WI38 (cell line): Measurements from ENCODE around the gene TANC1.

Source experiments
- H3K4me3 ChIP-seq: 2 replicates; pipeline ENCODE4 v1.5.1; 2011; ENCODE audit warnings: low read depth, mild to moderate bottlenecking, control low read depth, low read length
- TF ChIP-seq, protein P1 (sequence below): IDR thresholded peaks from 2 replicates; pipeline ENCODE4 v1.5.1; 2012; ENCODE audit warnings: low read depth, mild to moderate bottlenecking, control low read depth, low read length

Gene TANC1

DNA sequence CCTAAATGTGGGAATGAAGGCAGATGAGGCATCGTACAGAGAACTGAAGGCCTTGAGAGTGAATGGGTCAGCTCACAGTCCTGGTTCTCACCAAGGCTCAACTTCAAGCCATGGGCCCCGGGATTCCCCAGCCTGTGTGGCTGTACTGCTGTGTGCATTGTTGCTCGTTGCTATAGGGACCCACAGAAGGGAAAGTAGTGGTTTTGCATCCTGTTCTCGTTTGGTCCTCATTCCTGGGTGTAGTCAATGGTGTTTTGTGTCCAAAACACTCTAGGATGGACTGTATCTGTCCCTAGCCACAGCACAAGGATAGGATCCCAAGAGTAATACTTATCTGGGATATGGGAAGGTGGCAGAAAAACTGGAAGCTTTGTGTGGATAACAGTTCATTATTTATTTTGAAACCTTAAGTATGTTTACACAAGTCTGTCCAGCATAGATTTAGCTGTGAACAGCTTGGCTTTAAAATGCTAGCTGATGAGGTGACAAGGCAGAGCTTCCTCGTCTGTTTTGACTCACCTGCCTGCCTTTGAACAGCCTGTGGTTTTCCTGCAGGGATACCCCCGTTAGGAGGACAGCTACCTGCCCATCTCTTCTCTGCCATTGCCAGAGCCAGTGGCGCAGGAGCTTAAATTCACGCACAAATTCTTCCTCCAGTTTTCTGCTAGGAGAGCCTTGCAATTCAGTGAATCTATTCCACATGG lies 233.1 kb downstream of the TANC1 start:
- no peak overlapping the region for H3K4me3 ChIP-seq
- TF ChIP-seq, protein P1, sequence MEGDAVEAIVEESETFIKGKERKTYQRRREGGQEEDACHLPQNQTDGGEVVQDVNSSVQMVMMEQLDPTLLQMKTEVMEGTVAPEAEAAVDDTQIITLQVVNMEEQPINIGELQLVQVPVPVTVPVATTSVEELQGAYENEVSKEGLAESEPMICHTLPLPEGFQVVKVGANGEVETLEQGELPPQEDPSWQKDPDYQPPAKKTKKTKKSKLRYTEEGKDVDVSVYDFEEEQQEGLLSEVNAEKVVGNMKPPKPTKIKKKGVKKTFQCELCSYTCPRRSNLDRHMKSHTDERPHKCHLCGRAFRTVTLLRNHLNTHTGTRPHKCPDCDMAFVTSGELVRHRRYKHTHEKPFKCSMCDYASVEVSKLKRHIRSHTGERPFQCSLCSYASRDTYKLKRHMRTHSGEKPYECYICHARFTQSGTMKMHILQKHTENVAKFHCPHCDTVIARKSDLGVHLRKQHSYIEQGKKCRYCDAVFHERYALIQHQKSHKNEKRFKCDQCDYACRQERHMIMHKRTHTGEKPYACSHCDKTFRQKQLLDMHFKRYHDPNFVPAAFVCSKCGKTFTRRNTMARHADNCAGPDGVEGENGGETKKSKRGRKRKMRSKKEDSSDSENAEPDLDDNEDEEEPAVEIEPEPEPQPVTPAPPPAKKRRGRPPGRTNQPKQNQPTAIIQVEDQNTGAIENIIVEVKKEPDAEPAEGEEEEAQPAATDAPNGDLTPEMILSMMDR, result no peak

DNA sequence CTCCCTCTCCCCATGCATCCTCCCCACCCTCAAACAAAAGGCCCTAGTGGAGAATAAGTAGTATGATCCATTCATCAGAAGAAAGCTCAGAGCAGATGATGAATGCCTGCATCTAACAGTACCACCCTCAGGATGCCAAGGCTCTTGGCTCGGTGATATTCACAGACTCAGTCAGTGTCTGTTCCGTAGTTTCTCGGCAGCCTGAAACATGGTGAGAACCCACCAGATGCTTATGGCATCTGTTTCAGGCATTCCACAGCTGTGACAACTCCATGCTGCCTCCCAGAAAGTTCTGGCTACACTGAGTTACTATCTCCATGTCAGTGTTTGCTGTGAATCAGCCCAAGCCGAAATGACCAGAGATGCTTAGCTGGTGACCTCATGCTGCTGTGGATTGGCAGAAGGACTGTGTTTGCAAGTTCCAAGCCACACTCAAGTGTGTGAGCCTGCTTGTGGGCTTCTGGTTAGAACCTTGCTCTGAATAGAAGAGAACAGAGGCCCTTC lies 234.2 kb downstream of the TANC1 start:
- TF ChIP-seq, protein P1, result no peak
- H3K4me3 ChIP-seq, result peak overlapping the region; percentile 20; the same call in 1 of the 2 replicates

DNA sequence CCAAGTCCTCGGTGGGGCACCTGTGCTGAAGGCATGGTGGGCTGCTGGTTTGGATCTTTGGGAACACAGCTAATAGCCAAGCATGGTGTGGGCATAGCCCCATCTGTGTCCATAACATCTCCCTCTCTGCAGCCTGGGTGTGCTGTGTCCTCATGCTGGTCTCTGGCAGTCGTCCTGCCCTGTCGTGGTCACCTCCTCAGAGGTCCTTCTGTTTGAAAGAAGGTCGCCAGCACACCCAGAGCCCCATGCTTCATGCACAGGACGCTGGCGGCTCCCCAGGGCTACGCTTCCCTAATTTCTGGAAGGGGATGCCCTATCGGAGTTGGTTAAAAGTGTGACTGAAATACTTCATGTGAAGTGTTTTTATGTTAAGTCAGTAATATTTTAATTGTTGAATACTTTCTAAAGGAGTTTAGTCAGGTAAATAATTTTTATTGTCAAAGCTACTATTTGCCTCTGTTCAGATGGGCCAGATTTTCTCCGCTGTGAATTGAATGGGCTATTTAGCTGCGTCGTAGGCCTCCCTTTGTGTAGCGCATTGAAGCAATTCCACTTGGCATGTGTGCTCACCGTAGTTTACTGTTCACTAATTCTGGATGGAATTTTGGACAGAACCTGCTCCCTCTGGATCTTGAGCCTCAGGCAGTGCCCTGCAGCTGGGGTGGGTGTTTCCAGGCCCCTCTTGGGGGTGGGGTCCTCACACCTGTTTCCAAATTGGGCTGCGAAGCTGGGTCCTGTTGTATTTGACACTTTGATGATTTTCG lies 236.1 kb downstream of the TANC1 start:
- no peak overlapping the region for H3K4me3 ChIP-seq
- TF ChIP-seq, protein P1, result no peak

DNA sequence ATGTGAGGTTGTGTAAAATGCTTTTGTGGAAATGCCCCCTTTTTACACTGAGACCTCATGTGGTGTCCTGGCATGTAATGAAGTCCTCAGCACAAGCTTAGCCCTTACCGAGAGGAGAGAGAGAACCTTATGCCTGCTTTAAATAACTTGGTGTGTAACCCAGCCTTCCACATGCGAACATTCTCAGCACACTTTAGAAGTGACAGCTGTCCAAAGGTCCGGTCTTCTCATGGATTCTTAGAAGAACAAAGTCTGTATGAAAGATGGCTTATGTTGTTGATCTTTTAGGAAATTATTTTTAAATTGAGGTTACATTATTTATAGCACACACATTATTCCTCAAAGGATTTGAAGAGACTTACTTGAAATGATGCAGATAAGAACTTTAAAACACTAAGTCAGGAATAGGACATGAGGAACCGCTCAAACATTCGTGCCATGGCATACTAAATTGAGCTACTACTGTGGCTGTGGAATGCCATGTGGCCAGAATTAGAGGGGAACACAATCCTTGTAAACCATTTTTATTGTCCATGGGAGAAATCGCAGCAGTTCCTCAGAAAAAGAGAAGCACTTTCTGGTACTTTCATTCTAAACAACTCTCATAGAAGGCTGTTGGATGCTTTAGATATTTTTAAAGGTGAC lies 238.4 kb downstream of the TANC1 start:
- H3K4me3 ChIP-seq, result no peak overlapping the region
- TF ChIP-seq, protein P1, result no peak

DNA sequence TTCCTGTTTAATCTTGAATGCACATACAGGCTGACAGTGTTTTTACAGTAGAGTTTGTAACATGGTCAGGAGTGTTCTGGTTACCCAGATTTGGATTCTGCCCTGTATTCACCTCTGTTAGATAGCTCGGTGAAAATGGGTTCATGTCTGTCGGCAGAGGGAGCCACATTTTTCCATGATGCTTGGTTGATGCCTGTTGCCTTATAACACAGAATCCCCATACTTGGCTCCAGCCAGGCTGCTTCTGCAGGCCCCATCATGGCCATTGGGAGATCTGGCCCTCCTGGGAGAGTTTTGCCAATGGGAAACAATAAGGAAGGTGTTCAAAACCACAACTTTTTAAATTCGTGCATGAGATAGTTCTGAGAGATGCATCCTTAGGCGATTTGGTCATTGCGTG lies 240.0 kb downstream of the TANC1 start:
- H3K4me3 ChIP-seq, result no peak overlapping the region
- TF ChIP-seq, protein P1, result no peak

DNA sequence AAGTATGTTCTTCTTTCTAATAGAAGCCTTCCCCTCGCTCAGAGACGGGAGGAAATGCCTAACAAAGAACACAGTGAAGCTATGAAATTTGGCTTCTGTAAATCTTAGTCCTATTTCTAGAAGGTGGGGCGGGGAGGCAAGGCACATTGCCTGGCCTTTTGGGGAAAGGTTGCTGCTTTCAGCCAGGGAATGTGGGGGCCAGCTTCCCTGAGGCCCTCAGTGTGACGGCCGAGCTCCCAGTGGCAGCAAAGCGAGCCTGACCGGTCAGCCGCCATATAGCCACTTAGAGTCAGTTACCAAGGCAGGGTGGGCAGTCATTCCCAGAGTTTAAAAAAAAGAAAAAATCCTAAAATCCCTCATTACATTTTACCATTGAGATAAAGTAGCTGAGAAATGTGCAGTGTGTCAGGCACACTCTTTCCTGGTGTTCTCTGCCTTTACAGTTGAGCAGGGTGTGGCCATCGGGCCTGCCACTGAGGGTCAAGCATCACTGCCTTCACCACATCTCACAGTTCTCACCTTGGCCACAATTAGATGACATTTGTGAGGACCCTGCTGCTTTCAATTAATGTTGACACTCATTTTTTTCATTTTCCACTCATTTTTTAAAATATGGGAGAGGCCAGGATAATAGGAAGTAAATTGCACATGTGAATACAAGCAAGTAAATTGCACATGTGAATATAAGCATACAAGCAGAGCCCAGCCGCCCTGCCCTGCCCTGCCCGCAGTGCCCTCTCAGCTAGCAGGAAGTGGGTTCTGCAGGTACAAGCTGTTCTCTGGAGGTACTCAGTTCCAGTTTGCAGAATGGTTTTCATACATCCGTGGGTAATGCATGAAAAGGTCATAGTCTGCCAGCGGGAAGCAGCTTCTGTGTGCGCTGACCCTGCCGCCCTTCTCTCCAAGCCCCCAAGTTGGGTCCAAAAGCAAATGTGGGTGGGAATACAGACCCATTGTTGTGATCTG lies 241.2 kb downstream of the TANC1 start:
- TF ChIP-seq, protein P1, result no peak
- no peak overlapping the region for H3K4me3 ChIP-seq
